Mesothelial cell of epicardium (in vitro differentiated cells): ENCODE data around the gene GNG2. TPM values are rescaled to one million over a fixed set of nuclear protein-coding genes. Genes with fewer than 3 reads are reported as not detected.

Source experiments
- DNase-seq, 2 experiments: peaks; one replicate each; pipeline ENCODE4 v3.0.0; 2021; ENCODE audit warnings: low spot score in 2 of 2; ENCODE audit not compliant: unreplicated experiment in 2 of 2
- H3K27ac Mint-ChIP-seq: 2 replicates; pipeline ENCODE4 v1.8.0; 2021; ENCODE audit warnings: mixed read lengths
- H3K27me3 Mint-ChIP-seq: 2 replicates; pipeline ENCODE4 v1.8.0; 2021; ENCODE audit warnings: low read depth, mixed read lengths
- H3K36me3 Mint-ChIP-seq: 2 replicates; pipeline ENCODE4 v1.8.0; 2021; ENCODE audit warnings: mixed read lengths
- H3K4me1 Mint-ChIP-seq: 2 replicates; pipeline ENCODE4 v1.8.0; 2021; ENCODE audit warnings: mixed read lengths
- H3K4me3 Mint-ChIP-seq: 2 replicates; pipeline ENCODE4 v1.8.0; 2021; ENCODE audit warnings: mild to moderate bottlenecking, moderate library complexity, mixed read lengths
- H3K9me3 Mint-ChIP-seq: 2 replicates; pipeline ENCODE4 v1.8.0; 2021; ENCODE audit warnings: mixed read lengths
- CTCF ChIP-seq: fragments of 200-600 bp; sonication (generic); IDR thresholded peaks from one replicate; pipeline ENCODE4 v1.5.0; 2021; ENCODE audit warnings: antibody characterized with exemption; ENCODE audit not compliant: unreplicated experiment
- total RNA-seq: library from RNA; stranded (reverse); gene quantifications from 3 replicates; pipeline ENCODE4 v1.2.1, GENCODE V29; 2021

Gene GNG2
- total RNA-seq, 1 donor from 2014 or later: 52.4 TPM

- H3K4me1 Mint-ChIP-seq: peaks cover 40% of the 10 kb centered on the region
- TF ChIP-seq CTCF: no peak
- H3K27ac Mint-ChIP-seq: peak overlapping the region; percentile 62
- no peaks in the 10 kb centered on the region for H3K36me3 Mint-ChIP-seq
- peaks cover 46% of the 10 kb centered on the region for H3K27me3 Mint-ChIP-seq
- no peaks in the 10 kb centered on the region for H3K9me3 Mint-ChIP-seq
- H3K4me3 Mint-ChIP-seq: peak overlapping the region; percentile 76
- no peak for DNase-seq
Measured at GRCh38 chr14:51862176-51862796, 1.9 kb downstream of the GNG2 start.

- peak overlapping the region; percentile 62 for H3K27ac Mint-ChIP-seq
- H3K36me3 Mint-ChIP-seq: no peaks in the 10 kb centered on the region
- H3K27me3 Mint-ChIP-seq: peaks cover 40% of the 10 kb centered on the region
- no peak for DNase-seq
- H3K4me1 Mint-ChIP-seq: peaks cover 40% of the 10 kb centered on the region
- H3K9me3 Mint-ChIP-seq: no peaks in the 10 kb centered on the region
- no peak for TF ChIP-seq CTCF
- peak overlapping the region; percentile 76 for H3K4me3 Mint-ChIP-seq
Measured at GRCh38 chr14:51862860-51863259, 2.4 kb downstream of the GNG2 start.

GRCh38 chr14:51865953-51866747, 5.7 kb downstream of the GNG2 start:
- peaks cover 27% of the 10 kb centered on the region for H3K4me1 Mint-ChIP-seq
- no peak for DNase-seq
- H3K27ac Mint-ChIP-seq: no peak overlapping the region
- no peaks in the 10 kb centered on the region for H3K36me3 Mint-ChIP-seq
- H3K27me3 Mint-ChIP-seq: peaks cover 20% of the 10 kb centered on the region
- TF ChIP-seq CTCF: no peak
- no peak overlapping the region for H3K4me3 Mint-ChIP-seq
- H3K9me3 Mint-ChIP-seq: no peaks in the 10 kb centered on the region

- Mint-ChIP-seq H3K4me1 (peaks cover 21% of the 10 kb centered on the region), H3K27ac (no peak overlapping the region), H3K4me3 (no peak overlapping the region), H3K36me3 (no peaks in the 10 kb centered on the region), H3K9me3 (no peaks in the 10 kb centered on the region), H3K27me3 (peaks cover 7% of the 10 kb centered on the region)
- TF ChIP-seq CTCF: no peak
- DNase-seq: no peak
Measured at GRCh38 chr14:51867741-51868140, 7.3 kb downstream of the GNG2 start.

- no peaks in the 10 kb centered on the region for H3K9me3 Mint-ChIP-seq
- no peak overlapping the region for H3K27ac Mint-ChIP-seq
- peaks cover 2% of the 10 kb centered on the region for H3K27me3 Mint-ChIP-seq
- H3K4me1 Mint-ChIP-seq: peaks cover 22% of the 10 kb centered on the region
- no peak for DNase-seq
- H3K4me3 Mint-ChIP-seq: no peak overlapping the region
- no peaks in the 10 kb centered on the region for H3K36me3 Mint-ChIP-seq
- no peak for TF ChIP-seq CTCF
Measured at GRCh38 chr14:51868405-51868804, 8.0 kb downstream of the GNG2 start.
